IPS-20b (cell line): ENCODE measurements around the gene C5orf15.

ENCODE experiments used
- H3K27ac ChIP-seq: one replicate; pipeline ENCODE4 v1.5.1; 2013; ENCODE audit warnings: low read length
- H3K27me3 ChIP-seq: 2 replicates; pipeline ENCODE4 v1.6.1; 2013; ENCODE audit warnings: mild to moderate bottlenecking, low read length, inconsistent platforms; ENCODE audit not compliant: insufficient read depth
- H3K36me3 ChIP-seq: 2 replicates; pipeline ENCODE4 v1.6.1; 2013; ENCODE audit warnings: low read depth, mild to moderate bottlenecking, inconsistent platforms, low read length, moderate library complexity; ENCODE audit not compliant: insufficient read depth
- H3K4me1 ChIP-seq: 2 replicates; pipeline ENCODE4 v1.6.1; 2013; ENCODE audit warnings: mild to moderate bottlenecking, control low read depth, inconsistent platforms, low read length, moderate library complexity; ENCODE audit not compliant: insufficient read depth
- H3K4me3 ChIP-seq: 2 replicates; pipeline ENCODE4 v1.5.1; 2013; ENCODE audit warnings: mild to moderate bottlenecking, low read length, inconsistent platforms
- H3K9ac ChIP-seq: 2 replicates; pipeline ENCODE4 v1.6.1; 2013; ENCODE audit warnings: low read depth, mild to moderate bottlenecking, inconsistent platforms, low read length, moderate library complexity
- H3K9me3 ChIP-seq: 2 replicates; pipeline ENCODE4 v1.6.1; 2013; ENCODE audit warnings: mild to moderate bottlenecking, low read depth, low read length, inconsistent platforms; ENCODE audit not compliant: insufficient read depth

The C5orf15 gene

DNA sequence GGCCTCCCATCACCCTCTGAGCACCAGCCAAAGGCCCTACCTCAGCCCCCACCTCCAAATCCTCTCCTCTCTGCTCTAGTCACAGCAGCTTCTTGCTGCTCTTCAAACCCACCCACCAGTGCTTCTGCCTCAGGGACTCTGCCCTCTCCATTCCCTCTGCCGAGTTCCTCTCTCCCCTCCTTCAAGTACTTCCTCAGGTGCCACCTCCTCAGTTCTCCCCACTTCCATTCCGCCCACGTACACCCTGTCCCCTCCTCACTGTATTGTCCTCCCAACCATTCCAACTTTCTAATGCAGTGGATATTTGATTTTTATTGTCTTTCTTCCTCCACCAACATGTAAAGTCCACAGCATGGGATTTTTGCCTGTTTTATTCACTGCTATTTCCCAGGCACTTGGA lies 43.2 kb downstream of the C5orf15 start:
- no peaks in the 10 kb centered on the region for H3K9me3 ChIP-seq
- no peaks in the 10 kb centered on the region for H3K4me1 ChIP-seq
- H3K27me3 ChIP-seq = no peaks in the 10 kb centered on the region; the same call in 1 of the 2 replicates
- H3K4me3 ChIP-seq = no peak overlapping the region
- no peak overlapping the region for H3K27ac ChIP-seq
- no peak overlapping the region for H3K9ac ChIP-seq
- no peaks in the 10 kb centered on the region for H3K36me3 ChIP-seq

DNA sequence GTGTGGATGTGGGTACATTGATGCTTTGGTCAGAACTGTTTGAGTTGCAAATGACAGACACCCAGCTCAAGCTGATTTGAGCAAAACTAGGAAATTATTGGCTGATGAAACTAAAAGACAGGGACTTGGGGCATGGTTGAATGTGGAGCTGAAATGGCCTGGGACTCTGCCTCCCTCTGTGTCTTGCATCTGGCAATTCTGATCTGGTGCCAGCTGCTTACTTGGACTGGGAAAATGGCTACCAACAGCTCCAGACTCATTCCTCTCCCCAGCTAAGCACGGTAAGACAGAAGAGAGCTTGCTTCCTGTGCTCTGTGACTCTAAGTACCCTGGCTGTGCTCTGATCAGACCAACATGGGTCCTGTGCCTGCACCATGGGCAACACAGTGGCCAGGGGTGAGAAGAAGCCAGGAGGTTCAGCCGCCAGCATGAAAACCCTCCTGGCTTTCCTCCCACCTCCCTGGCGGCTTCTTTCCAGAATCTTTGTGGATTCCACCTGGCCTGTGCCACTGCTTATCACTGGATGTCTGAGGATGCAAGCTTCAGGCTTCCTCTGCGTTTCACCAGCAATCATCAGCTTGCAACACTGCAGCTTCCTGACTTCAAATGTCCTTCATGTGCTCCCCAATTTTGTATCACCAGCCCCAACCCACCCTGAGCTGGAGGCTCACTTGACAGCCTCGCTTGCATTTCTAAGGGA lies 44.1 kb downstream of the C5orf15 start:
- H3K36me3 ChIP-seq = no peaks in the 10 kb centered on the region
- H3K27me3 ChIP-seq = no peaks in the 10 kb centered on the region; the same call in 1 of the 2 replicates
- no peak overlapping the region for H3K4me3 ChIP-seq
- no peak overlapping the region for H3K9ac ChIP-seq
- H3K4me1 ChIP-seq = no peaks in the 10 kb centered on the region
- no peaks in the 10 kb centered on the region for H3K9me3 ChIP-seq
- H3K27ac ChIP-seq = no peak overlapping the region

DNA sequence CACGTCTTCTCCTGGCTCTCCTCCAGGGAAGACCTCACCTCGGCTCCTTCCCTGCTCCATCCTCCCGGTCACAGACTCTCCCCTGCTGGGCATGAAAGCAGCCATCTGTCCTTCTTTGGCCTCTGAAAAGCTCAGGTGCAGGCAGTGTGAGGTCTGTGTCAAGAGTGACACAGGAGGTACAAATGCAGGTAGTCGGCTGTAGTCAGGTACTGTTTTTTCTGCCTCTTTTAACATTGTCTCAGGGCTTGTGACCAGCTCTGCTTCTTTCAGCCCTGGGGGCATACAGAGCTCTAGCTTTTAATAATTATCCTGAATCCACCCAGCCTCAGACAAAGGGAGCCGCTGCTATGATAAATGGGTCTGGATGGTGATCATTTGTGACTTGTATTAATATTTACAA lies 46.4 kb downstream of the C5orf15 start:
- Histone ChIP-seq H3K4me1 (no peaks in the 10 kb centered on the region), H3K27ac (no peak overlapping the region)

DNA sequence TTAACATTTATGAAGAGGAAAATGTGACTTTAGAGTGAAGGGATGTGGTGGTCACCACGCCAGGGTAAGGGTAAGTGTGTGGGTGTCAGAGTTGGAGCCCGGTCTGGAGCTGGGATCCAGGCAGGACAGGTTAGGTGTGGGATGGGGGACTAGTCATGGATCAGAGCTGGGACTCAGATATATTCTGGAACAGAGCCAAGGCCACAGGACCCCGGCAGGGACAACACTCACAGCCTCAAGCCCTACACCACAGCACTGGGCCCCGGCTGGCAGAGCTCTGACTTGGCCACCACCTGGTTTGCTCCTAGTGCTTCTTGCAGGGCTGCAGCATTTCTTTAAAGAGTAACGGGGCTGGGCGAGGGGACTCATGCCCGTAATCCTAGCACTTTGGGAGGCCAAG lies 47.4 kb downstream of the C5orf15 start:
- Histone ChIP-seq H3K9ac (no peak overlapping the region), H3K27ac (no peak overlapping the region), H3K27me3 (no peaks in the 10 kb centered on the region; the same call in 1 of the 2 replicates), H3K4me3 (no peak overlapping the region), H3K4me1 (no peaks in the 10 kb centered on the region), H3K36me3 (no peaks in the 10 kb centered on the region), H3K9me3 (no peaks in the 10 kb centered on the region)

More for the DNA sequence above, 46.4 kb downstream of the C5orf15 start:
- H3K9me3 ChIP-seq = no peaks in the 10 kb centered on the region
- no peak overlapping the region for H3K9ac ChIP-seq
- no peaks in the 10 kb centered on the region for H3K36me3 ChIP-seq
- H3K27me3 ChIP-seq = no peaks in the 10 kb centered on the region; the same call in 1 of the 2 replicates
- H3K4me3 ChIP-seq = no peak overlapping the region

DNA sequence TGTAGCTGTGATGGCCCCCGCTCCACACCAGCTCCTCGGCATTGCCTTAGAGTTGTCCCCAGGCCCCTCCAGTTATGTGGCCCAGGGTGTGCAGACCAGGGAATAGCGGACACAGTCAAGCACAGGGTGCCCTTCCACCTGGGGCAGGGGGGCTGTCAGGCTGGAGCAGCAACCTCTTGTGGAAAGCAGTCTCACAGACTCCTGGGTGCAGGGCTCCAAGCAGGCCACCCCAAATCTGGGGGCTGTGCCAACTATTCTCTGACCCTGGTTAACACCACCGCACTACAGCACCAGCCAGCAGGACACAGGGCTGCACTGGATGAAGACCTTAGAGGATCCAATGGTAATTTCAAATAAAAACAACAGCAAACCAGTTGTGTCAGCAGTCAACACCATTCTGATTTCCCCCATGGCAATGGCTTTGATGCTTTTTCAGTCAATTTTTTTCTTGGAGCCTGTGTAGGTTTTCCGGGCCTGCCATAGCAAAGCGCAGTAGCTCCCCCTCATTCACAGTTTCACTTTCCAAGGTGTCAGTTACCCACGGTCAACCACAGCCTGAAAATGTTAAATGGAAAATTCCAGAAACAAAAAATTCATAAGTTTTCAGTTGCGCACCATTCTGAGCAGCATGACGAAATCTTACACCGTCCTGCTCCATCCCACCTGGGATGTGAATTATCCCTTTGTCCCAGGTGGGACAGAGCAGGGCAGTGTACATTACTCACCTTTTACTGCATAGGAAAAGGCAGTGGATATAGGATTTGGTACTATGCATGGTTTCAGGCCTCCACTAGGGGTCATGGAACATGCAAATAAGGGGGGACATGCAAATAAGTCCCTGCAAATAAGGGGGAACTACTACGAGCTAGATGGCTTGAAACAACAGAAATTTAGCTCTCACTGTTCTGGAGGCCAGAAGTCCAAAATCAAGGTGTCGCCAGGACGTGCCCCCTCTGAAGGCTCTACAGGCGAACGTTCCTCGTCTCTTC lies 49.0 kb downstream of the C5orf15 start:
- H3K27ac ChIP-seq = no peak overlapping the region
- H3K4me1 ChIP-seq = no peaks in the 10 kb centered on the region
- H3K9ac ChIP-seq = no peak overlapping the region
- no peak overlapping the region for H3K4me3 ChIP-seq
- no peaks in the 10 kb centered on the region for H3K9me3 ChIP-seq
- H3K36me3 ChIP-seq = no peaks in the 10 kb centered on the region
- H3K27me3 ChIP-seq = no peaks in the 10 kb centered on the region

DNA sequence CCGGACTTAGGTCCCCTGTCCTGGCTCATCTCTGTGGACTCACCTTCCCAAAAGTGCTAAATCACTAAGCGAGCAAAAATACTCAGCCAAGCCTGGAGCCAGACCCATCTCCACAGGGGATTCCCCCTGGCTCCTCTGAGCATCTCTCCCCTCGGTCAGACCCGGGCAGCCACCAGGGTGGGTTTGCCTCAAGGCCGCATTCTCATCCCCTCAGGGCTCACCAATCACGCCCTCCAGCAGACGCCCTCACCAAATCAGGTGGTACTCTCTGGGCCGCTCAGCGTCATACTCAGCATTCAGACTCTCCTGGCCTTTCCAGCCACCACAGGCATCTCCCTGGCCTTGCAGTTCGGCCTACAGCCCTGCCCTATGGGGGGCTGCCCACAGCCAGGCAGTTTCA lies 49.7 kb downstream of the C5orf15 start:
- H3K4me1 ChIP-seq = no peaks in the 10 kb centered on the region
- H3K9ac ChIP-seq = no peak overlapping the region
- no peaks in the 10 kb centered on the region for H3K9me3 ChIP-seq
- no peaks in the 10 kb centered on the region for H3K27me3 ChIP-seq
- H3K27ac ChIP-seq = no peak overlapping the region
- no peak overlapping the region for H3K4me3 ChIP-seq
- H3K36me3 ChIP-seq = no peaks in the 10 kb centered on the region

DNA sequence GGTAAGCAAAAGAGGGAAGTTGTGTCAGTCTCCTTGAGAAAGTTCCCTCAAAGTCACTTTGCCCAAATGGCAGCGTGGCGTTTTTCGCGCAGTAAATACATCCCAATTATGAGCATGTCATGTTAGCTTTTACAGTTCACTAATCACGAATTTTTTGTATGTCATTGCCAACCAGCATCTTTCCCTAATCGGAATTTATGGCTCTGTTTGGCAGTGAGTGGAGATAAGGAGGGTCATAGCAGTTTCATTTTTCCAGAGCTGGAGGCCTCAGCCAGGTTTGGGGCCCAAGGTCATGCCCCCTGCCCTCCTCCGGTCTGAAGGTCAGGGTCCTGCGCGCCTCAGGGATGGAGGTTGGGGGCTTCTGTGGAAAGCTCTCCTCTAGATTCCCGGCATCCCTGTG lies 50.1 kb downstream of the C5orf15 start:
- no peaks in the 10 kb centered on the region for H3K4me1 ChIP-seq
- no peak overlapping the region for H3K4me3 ChIP-seq
- H3K36me3 ChIP-seq = no peaks in the 10 kb centered on the region
- H3K27me3 ChIP-seq = no peaks in the 10 kb centered on the region
- no peak overlapping the region for H3K9ac ChIP-seq
- no peaks in the 10 kb centered on the region for H3K9me3 ChIP-seq
- H3K27ac ChIP-seq = no peak overlapping the region

DNA sequence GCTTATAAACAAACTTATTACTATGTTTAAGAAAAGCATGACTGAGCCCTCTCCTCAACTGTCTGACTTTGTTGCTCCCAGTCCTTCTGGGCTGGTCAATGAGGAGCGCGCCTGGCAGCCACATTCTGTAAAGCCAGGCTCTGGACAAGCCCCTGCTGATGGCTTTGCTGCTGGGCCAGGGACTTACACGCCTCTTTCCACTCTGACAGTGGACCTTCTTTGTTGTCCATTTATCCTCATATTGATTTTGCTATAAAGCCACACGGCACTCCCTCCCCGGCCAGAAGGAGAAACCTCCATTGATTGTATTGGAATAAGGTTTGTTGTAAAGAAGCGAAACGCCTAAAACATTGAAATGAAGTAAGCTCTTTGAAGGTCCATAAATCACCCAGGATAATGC lies 50.6 kb downstream of the C5orf15 start:
- Histone ChIP-seq H3K4me1 (no peaks in the 10 kb centered on the region), H3K4me3 (no peak overlapping the region), H3K9ac (no peak overlapping the region), H3K36me3 (no peaks in the 10 kb centered on the region), H3K27me3 (no peaks in the 10 kb centered on the region), H3K9me3 (no peaks in the 10 kb centered on the region), H3K27ac (no peak overlapping the region)

DNA sequence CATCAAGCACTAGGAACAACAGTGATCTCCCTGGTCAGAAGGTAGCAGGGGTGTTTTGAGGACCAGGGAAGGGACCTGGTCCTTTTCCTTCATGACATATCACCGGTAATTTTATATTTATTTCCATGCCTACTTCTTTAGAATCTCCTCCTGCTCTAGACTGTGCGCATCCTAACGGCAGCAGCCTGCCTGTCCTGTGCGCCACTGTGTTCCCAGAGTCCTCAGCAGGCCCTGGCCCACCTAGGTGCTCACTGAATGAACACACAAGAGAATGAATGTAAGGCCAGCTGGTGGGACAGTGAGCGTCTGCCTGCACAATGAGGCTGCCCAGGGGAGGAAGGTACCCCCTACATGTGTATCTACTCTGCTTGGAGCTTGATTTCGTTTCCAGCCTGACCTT lies 51.5 kb downstream of the C5orf15 start:
- no peaks in the 10 kb centered on the region for H3K36me3 ChIP-seq
- no peak overlapping the region for H3K9ac ChIP-seq
- H3K4me3 ChIP-seq = no peak overlapping the region
- H3K27ac ChIP-seq = no peak overlapping the region
- no peaks in the 10 kb centered on the region for H3K4me1 ChIP-seq
- H3K9me3 ChIP-seq = no peaks in the 10 kb centered on the region
- H3K27me3 ChIP-seq = no peaks in the 10 kb centered on the region

DNA sequence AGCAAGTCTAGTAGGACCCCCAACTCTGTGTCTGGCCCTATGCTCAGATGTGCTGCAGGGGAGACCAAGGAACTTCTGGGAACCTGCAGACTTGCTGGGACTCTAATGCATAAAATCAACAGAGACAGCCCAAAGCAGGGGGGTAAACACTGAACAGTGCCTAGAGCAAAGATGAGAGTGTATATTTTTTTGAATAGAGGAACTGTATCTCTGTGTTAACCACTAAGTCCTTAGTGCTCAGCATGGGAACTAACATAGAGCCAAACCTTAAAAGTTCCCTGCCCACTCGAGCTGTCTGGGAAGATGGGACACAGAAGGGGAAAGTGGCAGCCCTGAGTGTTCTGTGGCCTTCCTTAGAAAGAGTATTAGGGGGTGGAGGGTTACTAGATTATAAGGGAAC lies 51.9 kb downstream of the C5orf15 start:
- Histone ChIP-seq H3K36me3 (no peaks in the 10 kb centered on the region), H3K27ac (no peak overlapping the region), H3K9ac (no peak overlapping the region), H3K4me3 (no peak overlapping the region), H3K9me3 (no peaks in the 10 kb centered on the region), H3K4me1 (no peaks in the 10 kb centered on the region), H3K27me3 (no peaks in the 10 kb centered on the region)

DNA sequence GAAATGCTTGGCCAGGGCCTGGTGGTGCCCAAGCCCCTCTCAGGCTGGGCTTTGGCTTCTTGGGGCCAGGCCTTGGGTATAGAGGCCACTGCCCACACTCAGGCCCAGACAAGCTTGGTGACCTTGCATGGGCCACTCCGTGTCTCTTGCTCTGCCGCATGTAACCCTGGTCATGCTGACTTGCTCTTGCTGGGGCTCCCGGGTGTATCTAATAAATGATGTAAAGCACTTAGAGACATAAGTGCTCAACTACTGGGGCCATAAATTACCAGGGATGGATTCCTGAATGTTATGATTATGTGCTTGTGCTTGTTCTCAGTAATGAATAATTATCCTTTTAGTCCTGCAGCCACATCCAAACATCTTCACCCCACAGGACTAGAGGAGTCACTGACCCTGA lies 54.0 kb downstream of the C5orf15 start:
- H3K9me3 ChIP-seq = no peaks in the 10 kb centered on the region
- H3K27me3 ChIP-seq = no peaks in the 10 kb centered on the region
- H3K4me3 ChIP-seq = no peak overlapping the region
- no peaks in the 10 kb centered on the region for H3K4me1 ChIP-seq
- no peak overlapping the region for H3K27ac ChIP-seq
- H3K9ac ChIP-seq = no peak overlapping the region
- H3K36me3 ChIP-seq = no peaks in the 10 kb centered on the region
